AG08395 (cell line): Measurements from ENCODE around the gene OGFR.

ENCODE experiments used
- DNase-seq: peaks from one replicate; pipeline ENCODE4 v3.0.0; 2012; ENCODE audit warnings: mixed read lengths, low spot score

The OGFR gene

DNA sequence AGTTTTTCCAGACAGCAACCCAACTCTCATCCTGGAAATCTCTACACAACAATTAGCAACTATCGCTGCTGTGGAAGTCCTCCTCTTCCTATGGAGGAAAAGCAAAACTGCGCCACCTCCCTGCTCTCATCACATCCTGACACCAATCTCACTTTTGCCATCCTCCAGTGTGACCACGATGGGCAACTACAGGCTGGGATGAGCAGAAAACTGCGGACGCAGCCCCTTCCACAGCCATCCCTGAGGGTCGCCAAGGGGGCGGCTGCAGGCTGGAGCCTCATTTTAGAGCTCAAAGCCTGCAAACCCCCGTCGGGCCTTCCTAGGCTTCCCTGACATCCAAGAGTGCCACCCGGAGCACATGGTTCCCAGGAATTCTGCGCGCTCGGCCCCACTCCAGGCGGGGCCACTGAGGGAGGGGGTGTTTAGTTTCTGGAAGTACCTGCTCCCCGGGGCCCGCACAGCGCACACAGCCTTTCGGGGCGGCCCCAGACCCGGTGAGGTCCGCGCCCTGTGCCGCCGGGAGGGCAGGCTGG lies 55.8 kb downstream of the OGFR start:
- peak; percentile 26 for DNase-seq

DNA sequence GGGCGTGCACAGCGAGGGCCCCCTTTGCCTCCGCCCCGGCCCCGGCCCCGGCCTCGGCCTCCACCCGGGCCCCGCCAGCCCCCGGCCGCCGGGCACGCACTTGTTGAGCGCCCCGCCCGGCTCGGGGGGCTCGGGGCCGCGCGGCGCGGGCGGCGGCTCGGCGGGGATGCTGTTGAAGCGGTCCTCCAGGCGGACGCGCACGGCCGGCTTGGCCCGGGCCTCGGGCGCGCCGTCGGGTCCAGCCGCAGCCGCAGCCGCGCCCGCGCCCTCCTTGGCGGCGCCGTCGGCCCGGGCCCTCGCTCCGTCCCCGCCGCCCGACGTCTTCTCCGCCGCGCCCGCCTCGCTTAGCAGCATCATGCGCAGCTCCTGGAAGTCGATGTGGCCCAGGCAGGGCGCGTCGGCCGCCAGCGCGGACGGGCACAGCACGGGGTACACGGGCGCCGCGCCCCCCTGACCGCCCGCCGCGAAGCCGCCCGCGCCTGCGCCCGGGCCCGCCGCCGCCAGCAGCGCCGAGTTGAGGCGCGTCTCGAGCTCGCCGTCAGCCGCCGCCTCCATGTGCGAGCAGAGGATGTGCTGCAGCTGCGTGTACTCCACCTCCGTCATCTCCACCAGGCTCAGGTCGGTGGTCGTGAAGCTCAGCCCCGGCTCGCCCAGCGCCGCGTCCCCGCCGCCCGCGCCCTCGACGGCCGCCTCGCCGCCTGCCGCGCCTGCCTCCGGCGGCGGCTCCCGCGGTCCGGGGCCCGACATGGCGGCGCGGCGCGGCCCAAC lies 56.5 kb downstream of the OGFR start:
- DNase-seq = peak; percentile 26

DNA sequence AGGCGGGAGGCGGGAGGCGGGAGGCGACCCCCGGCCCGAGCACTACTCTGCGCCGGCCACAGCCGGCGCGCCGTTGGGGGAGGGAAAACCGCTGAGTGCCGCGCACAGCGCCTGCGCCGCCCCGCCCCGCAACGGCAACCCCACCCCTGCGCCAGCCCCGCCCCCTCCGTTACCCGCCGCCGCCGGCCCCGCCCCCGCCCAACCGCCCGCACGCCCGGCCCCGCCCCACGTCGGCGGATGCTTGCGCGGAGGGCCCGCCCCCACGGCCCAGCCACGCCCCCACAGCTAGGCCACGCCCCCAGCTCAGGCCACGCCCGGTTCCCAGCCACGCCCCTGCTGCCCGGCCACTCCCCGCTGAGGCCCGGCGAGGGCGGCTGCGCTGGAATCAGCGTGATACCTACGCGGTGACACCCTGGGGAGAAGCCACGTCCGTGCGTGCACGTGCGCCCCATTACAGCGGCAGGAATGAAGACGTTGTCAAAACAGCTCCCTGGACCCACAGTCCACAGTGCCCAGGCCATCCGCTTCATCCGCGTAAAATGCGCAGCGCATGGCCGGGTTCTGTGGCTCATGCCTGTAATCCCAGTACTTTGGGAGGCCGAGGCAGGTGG lies 57.2 kb downstream of the OGFR start, which contains the start of gene TCFL5:
Gene TCFL5 (minus strand): TSS at position 97 of the 611 bp plus-strand sequence. CDS start 152 bp downstream, outside the sequence.
- DNase-seq = peak; percentile 98
